ENCODE results near the gene EPHB1. TPM values are rescaled to one million over a fixed set of nuclear protein-coding genes. Genes with fewer than 3 reads are reported as not detected.

The EPHB1 gene
- total and polyA plus RNA-seq, 2 donors (not counting 3 experiments of a cell fraction or from before 2014, with no cell fraction given), result 1.3 to 5.2 TPM

DNA sequence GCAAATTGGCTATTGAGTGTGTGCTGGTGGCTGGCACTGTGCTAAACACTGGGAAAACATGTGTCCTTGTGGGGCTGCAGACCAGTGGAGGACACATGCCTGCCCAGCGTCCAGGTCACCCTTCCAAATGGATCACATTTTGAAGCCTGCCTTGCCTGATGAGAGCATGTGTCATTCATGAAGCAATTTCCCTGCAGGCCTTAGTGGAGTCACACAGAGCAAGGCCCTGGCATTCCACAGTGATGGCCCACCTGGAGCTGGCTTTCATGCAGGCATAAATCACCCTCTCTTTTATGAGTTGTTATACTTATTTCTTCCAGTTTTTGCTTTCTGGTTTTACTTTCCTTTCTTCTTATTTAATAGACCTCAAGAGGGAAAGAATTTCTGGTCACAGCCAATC is 219.5 kb downstream of the EPHB1 start:
- FAIRE-seq, result no peak
- no peak overlapping the region for H3K4me2 ChIP-seq (ENCODE audit: insufficient read depth, low read length)
- BruUV-seq (replicated peaks), result no TSS peak

DNA sequence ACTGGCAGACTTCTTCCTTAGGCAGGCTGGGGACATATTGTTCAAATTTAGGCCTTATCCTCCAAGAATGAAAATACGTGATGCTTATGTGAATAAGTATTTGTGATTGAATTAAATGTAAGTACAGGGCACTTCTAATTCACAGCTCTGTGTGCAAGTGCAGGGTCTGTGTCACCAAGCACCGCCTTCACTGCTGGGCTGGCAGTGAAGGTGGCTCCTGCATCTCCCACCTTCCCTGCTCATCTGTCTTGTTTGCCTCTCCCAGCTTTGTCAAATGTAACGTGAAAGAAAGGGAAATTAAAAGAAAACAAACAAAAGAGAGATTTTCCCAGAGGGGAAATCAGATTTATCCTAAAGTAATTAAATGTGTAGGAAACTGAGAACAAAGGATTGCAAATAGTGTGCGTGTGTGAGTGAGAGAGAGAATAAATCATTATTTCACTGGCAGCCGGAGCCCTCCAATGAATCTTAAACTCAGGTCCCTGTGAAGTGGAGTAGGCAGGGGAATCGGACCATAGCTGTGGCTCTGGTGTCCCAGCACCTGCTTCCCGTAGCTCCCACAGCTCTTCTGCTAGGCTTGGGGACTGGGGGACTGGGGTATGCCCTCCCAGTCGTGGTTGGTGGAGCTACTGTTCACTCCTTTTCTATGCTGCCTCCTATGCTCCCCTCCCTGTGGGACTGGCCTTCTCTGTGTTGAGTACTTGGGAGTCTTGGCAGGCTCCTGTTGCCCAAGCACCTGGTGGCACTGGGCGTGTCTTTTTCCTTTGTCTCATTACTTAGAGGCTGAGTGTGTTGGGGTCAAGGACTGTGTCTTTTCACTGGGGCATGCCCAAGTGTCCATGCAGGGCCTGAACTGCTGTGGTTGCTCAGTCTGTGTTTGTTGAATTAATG is 222.2 kb downstream of the EPHB1 start:
- TF ChIP-seq GATA2 (IDR thresholded peaks at IDR 0.05; ENCODE audit: insufficient read depth, insufficient read length, low read depth, low read length) (no peak), JUN (IDR thresholded peaks at IDR 0.05; ENCODE audit: borderline replicate concordance, insufficient read depth, insufficient read length, low read depth) (no peak), POLR2AphosphoS5 (IDR thresholded peaks at IDR 0.05; ENCODE audit: insufficient read depth, low read depth, low read length) (no peak), POLR2A (IDR thresholded peaks at IDR 0.05; ENCODE audit: low read depth, low read length) (no peak), EZH2 (IDR thresholded peaks at IDR 0.05; ENCODE audit: borderline replicate concordance, low read depth, low read length, severe bottlenecking) (no peak), FOS (IDR thresholded peaks at IDR 0.05; ENCODE audit: borderline replicate concordance, insufficient read depth, low read length) (no peak), MYC (IDR thresholded peaks at IDR 0.05; ENCODE audit: low read depth, low read length) (no peak)
- TF ChIP-seq, protein P1, sequence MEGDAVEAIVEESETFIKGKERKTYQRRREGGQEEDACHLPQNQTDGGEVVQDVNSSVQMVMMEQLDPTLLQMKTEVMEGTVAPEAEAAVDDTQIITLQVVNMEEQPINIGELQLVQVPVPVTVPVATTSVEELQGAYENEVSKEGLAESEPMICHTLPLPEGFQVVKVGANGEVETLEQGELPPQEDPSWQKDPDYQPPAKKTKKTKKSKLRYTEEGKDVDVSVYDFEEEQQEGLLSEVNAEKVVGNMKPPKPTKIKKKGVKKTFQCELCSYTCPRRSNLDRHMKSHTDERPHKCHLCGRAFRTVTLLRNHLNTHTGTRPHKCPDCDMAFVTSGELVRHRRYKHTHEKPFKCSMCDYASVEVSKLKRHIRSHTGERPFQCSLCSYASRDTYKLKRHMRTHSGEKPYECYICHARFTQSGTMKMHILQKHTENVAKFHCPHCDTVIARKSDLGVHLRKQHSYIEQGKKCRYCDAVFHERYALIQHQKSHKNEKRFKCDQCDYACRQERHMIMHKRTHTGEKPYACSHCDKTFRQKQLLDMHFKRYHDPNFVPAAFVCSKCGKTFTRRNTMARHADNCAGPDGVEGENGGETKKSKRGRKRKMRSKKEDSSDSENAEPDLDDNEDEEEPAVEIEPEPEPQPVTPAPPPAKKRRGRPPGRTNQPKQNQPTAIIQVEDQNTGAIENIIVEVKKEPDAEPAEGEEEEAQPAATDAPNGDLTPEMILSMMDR (IDR thresholded peaks at IDR 0.05; ENCODE audit: extremely low read depth in 1 of 2, insufficient read depth in 1 of 2, low read depth in 1 of 2, low read length in 2 of 2), result no peak
- TF ChIP-seq, protein P2, sequence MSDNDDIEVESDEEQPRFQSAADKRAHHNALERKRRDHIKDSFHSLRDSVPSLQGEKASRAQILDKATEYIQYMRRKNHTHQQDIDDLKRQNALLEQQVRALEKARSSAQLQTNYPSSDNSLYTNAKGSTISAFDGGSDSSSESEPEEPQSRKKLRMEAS (IDR thresholded peaks at IDR 0.05; ENCODE audit: insufficient read depth, insufficient read length), result no peak
- dilution Hi-C loops (cut with MboI; ENCODE audit: extremely low pct_ligation_motif_present, low sequenced_read_pairs), result no loop called here
- intact Hi-C loops (cut with micrococcal nuclease), result no loop called here
- no peak overlapping the region for H3K27ac ChIP-seq (ENCODE audit: insufficient read depth, low read depth, low read length)
- H3K9ac ChIP-seq (replicated peaks; ENCODE audit: extremely low read depth, insufficient read depth, low read length), result no peak overlapping the region
- BruUV-seq (replicated peaks), result no TSS peak
- ChIA-PET POLR2A (no interaction called here), CTCF (no interaction called here)
- H3K36me3 ChIP-seq (ENCODE audit: control insufficient read depth in 2 of 2, extremely low read depth in 1 of 2, insufficient read depth in 2 of 2, low read length in 2 of 2), result no peaks in the 10 kb centered on the region
- H3K9me1 ChIP-seq (replicated peaks; ENCODE audit: control insufficient read depth, extremely low read depth, insufficient read depth, low read length), result no peaks in the 10 kb centered on the region
- FAIRE-seq (no peak), DNase-seq (ENCODE audit: low read depth, low spot score) (no peak)
- no peaks in the 10 kb centered on the region for H3K9me3 ChIP-seq (replicated peaks; ENCODE audit: control insufficient read depth, insufficient read depth, low read length)
- H3K4me1 ChIP-seq (ENCODE audit: control insufficient read depth, extremely low read depth, insufficient read depth, low read length), result no peaks in the 10 kb centered on the region
- H3K27me3 ChIP-seq (ENCODE audit: control insufficient read depth in 2 of 2, insufficient read depth in 2 of 2, low read length in 2 of 2), result no peaks in the 10 kb centered on the region
- H4K20me1 ChIP-seq (replicated peaks; ENCODE audit: control insufficient read depth, extremely low read depth, insufficient read depth, low read length), result no peaks in the 10 kb centered on the region
- H2AFZ ChIP-seq (ENCODE audit: low read depth, low read length), result no peak overlapping the region
- no peak overlapping the region for H3K4me2 ChIP-seq (ENCODE audit: insufficient read depth, low read length)
- no peaks in the 10 kb centered on the region for H3K79me2 ChIP-seq (ENCODE audit: control insufficient read depth, insufficient read depth, low read length)
- H3K4me3 ChIP-seq (replicated peaks in 1 of 3; ENCODE audit: insufficient read depth in 1 of 3, low read depth in 1 of 3, low read length in 3 of 3), result no peak overlapping the region

More for the DNA sequence above, 219.5 kb downstream of the EPHB1 start:
- ChIA-PET CTCF (no interaction called here), POLR2A (no interaction called here)
- no peaks in the 10 kb centered on the region for H3K27me3 ChIP-seq (ENCODE audit: control insufficient read depth in 2 of 2, insufficient read depth in 2 of 2, low read length in 2 of 2)
- H3K4me3 ChIP-seq (replicated peaks in 1 of 3; ENCODE audit: insufficient read depth in 1 of 3, low read depth in 1 of 3, low read length in 3 of 3), result no peak overlapping the region
- intact Hi-C loops (cut with micrococcal nuclease), result no loop called here
- H3K4me1 ChIP-seq (ENCODE audit: control insufficient read depth, extremely low read depth, insufficient read depth, low read length), result no peaks in the 10 kb centered on the region
- H3K27ac ChIP-seq (ENCODE audit: insufficient read depth, low read depth, low read length), result no peak overlapping the region
- no peak overlapping the region for H2AFZ ChIP-seq (ENCODE audit: low read depth, low read length)
- no peaks in the 10 kb centered on the region for H4K20me1 ChIP-seq (replicated peaks; ENCODE audit: control insufficient read depth, extremely low read depth, insufficient read depth, low read length)
- dilution Hi-C loops (cut with MboI; ENCODE audit: extremely low pct_ligation_motif_present, low sequenced_read_pairs), result no loop called here
- H3K79me2 ChIP-seq (ENCODE audit: control insufficient read depth, insufficient read depth, low read length), result no peaks in the 10 kb centered on the region
- TF ChIP-seq, protein P1 (IDR thresholded peaks at IDR 0.05; ENCODE audit: extremely low read depth in 1 of 2, insufficient read depth in 1 of 2, low read depth in 1 of 2, low read length in 2 of 2), result no peak
- TF ChIP-seq JUN (IDR thresholded peaks at IDR 0.05; ENCODE audit: borderline replicate concordance, insufficient read depth, insufficient read length, low read depth) (no peak), FOS (IDR thresholded peaks at IDR 0.05; ENCODE audit: borderline replicate concordance, insufficient read depth, low read length) (no peak)
- H3K9ac ChIP-seq (replicated peaks; ENCODE audit: extremely low read depth, insufficient read depth, low read length), result no peak overlapping the region
- no peaks in the 10 kb centered on the region for H3K36me3 ChIP-seq (ENCODE audit: control insufficient read depth in 2 of 2, extremely low read depth in 1 of 2, insufficient read depth in 2 of 2, low read length in 2 of 2)
- H3K9me3 ChIP-seq (replicated peaks; ENCODE audit: control insufficient read depth, insufficient read depth, low read length), result no peaks in the 10 kb centered on the region
- H3K9me1 ChIP-seq (replicated peaks; ENCODE audit: control insufficient read depth, extremely low read depth, insufficient read depth, low read length), result no peaks in the 10 kb centered on the region
- no peak for DNase-seq (ENCODE audit: low read depth, low spot score)
